Frontal cortex (tissue), 4 donors: Measurements from ENCODE around the gene EFCAB6. TPM values are rescaled to one million over a fixed set of nuclear protein-coding genes. Genes with fewer than 3 reads are reported as not detected.

ENCODE experiments used
- DNase-seq, 2 donors: peaks; one replicate each; pipeline ENCODE4 v3.0.0; 2012; ENCODE audit warnings: low spot score in 2 of 2
- FAIRE-seq: peaks from 2 replicates; lab custom pipeline; 2012; peaks lifted over from hg19 to GRCh38; lab: Jason Lieb, UNC
- total RNA-seq: library from RNA; depleted of rRNA; stranded (reverse); fragments of >200 nt; gene quantifications from one replicate; pipeline ENCODE4 v1.2.3, GENCODE V29; 2014
- donor health status: control.
- donor health status: control.
- donor health status: control.

EFCAB6 gene
- total RNA-seq, 1 donor from 2014 or later = 9.4 TPM

GRCh38 chr22:43516996-43517635, 295.0 kb downstream of the EFCAB6 start:
- no peak for FAIRE-seq
- DNase-seq = no peak

DNA sequence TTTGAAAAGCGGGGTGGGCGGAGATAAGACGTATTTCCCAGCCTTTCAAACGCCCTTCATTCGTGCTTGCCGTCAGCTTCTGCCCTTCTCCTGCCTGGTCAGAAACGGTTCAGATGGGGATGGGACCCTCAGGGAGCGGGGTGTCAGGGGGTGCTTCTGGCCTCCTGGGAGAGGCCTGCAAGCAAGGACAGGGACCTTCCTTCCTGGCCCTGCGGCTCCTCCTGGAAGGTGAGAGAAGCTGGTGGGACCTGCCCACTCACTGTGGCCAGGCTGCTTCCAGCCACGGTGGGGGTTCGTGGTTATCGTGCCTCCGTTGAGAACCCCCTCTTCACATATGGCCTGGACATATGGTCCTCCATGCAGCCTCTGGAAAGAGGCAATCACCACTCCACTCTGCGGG, 295.7 kb downstream of the EFCAB6 start:
- no peak for FAIRE-seq
- no peak for DNase-seq

GRCh38 chr22:43515902-43516301, 296.2 kb downstream of the EFCAB6 start:
- DNase-seq (no peak), FAIRE-seq (no peak)

GRCh38 chr22:43515411-43515810, 296.7 kb downstream of the EFCAB6 start:
- DNase-seq (no peak), FAIRE-seq (no peak)

GRCh38 chr22:43514476-43515157, 297.5 kb downstream of the EFCAB6 start:
- FAIRE-seq (no peak), DNase-seq (no peak)

DNA sequence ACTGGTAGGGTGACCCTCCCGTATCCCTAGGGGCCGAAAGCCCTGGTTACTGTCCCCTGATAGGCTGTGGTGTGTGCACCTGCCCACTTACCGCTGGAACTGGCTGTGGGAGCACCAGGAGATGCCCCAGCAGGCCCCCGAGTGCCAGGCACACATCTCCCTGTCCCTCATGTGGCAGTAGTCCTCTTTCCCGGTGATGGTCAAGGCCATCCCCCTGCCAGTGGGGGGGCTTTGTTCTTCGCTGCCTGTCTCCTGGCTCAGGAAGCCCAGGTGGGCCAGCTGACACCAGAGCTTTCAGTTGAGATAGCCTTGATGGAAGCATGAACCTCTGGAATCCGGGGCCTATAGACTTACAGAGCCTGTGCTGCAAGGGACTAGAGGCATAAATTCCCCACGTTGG, 299.8 kb downstream of the EFCAB6 start:
- FAIRE-seq = no peak
- no peak for DNase-seq

DNA sequence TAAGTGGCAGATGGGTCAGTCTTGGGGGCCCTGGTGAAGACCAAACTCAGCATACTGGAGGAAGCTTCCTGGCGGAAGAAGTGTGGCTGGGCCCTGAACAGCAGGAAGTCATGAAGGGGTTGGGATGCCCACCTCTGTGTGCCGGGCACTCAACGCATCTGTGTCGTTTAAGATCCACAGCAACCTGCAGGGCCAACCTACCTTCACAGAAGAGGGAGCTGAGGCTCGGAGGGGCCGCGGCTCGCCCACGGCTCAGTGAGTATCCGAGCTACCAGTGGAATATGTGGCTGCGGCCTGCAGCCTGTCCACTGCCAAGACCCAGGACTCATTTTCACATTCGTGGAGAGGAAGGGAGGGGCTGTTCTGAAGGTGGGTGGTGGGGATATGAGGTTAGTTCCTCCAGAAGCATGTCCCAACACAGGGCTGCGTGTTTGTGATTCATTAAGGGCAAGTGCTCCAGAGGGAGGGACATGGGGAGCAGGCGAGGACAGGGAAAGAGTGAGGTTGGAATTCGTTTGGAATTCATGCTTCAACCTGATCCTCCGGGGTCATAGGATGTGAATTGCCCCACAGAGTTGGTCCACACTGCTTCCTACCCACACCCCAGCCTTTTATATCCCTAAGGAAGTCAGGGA, 300.7 kb downstream of the EFCAB6 start:
- DNase-seq (no peak), FAIRE-seq (no peak)

- FAIRE-seq (no peak), DNase-seq (no peak)
Observed at GRCh38 chr22:43510281-43511070, 301.6 kb downstream of the EFCAB6 start.

GRCh38 chr22:43509337-43509736, 302.8 kb downstream of the EFCAB6 start:
- no peak for FAIRE-seq

DNA sequence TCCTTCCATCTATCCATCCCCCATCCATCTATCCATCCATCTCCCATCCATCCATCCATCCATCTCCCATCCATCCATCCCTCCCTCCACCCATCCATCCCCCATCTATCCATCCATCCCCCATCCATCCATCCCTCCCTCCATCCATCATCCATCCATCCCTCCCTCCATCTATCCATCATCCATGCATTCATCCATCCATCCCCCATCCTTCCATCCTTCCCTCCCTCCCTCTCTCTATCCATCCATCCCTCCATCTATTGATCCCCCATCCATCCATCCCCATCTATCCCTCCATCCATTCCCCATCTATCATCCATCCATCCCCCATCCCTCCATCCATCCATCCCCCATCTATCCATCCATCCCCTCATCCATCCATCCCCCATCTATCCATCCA, 303.6 kb downstream of the EFCAB6 start:
- DNase-seq (no peak), FAIRE-seq (no peak)

More at GRCh38 chr22:43509337-43509736, 302.8 kb downstream of the EFCAB6 start:
- DNase-seq = no peak

DNA sequence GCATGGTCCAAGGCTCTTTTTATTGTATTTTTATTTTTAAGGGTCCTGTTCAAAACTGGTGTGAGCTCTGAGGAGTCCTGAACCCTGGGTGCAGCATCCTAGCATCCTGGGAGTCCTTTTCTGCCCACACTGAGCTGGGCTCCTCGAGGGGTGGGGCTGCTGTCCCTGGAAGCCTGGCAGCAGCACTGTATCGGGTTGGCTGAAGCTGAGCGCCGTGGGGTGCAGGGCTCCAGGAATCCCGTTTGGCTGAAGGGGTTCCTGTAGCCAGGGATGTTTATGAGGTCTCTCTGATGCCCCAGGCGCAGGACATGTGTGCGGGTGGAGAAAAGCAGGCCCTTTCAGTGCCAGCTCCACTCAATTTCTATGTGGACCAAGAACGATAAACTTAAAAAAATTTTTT, 304.9 kb downstream of the EFCAB6 start:
- FAIRE-seq = no peak

GRCh38 chr22:43506487-43506886, 305.6 kb downstream of the EFCAB6 start:
- no peak for DNase-seq
- FAIRE-seq = no peak

More for the DNA sequence above, 304.9 kb downstream of the EFCAB6 start:
- no peak for DNase-seq

- DNase-seq = no peak
- FAIRE-seq = no peak
Observed at GRCh38 chr22:43505896-43506295, 306.2 kb downstream of the EFCAB6 start.

DNA sequence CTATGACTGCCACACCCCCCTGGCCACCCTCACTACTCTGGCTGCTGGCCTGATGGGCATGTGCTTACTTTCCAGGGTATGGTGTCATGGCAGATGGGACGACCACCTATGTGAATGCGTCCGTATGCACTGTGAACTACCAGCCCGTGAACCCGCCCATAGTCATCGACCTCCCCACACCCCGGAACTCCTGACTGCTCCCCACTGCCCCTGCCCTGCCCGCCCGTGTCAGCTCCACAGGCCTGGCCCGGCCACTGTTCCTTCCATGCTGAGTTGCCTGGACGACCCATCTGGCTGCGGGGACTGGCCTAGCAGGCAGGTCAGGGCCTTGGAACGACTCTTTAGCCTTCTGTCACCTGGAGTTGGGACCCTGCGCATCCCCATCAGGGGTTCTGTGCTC, 306.7 kb downstream of the EFCAB6 start:
- FAIRE-seq (no peak), DNase-seq (no peak)

GRCh38 chr22:43504666-43505261, 307.3 kb downstream of the EFCAB6 start:
- no peak for DNase-seq
- no peak for FAIRE-seq

GRCh38 chr22:43504068-43504467, 308.0 kb downstream of the EFCAB6 start:
- DNase-seq = no peak
- FAIRE-seq = no peak

GRCh38 chr22:43502306-43502874, 309.7 kb downstream of the EFCAB6 start:
- FAIRE-seq = no peak
- no peak for DNase-seq

DNA sequence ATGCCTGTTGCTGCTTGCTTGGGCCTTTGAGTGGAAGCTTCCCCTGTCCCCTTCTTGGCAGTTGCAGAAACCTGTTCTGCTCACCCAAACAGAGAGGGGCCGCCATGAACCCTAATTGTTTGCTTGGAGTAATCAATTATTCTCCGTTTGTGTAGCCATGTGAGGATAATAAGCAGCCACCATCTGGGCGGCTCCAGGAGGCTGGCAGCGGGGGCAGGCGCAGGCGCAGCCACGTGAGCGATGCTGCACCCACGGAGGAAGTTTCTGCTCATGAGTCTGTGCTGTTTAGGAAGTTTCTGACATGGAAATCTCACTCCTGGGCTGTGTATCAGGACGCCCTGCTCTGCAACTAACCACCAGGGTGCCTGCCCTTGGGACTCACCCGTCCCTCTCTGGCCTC, 310.2 kb downstream of the EFCAB6 start:
- DNase-seq (peak in 1 of 2 donors; percentile 49), FAIRE-seq (no peak)
